Endothelial cell of umbilical vein (primary cell): ENCODE results near the gene PRKAB2.

ENCODE experiments used
- CTCF ChIP-seq, 2 donors: IDR thresholded peaks; 1 replicate in 1 of 2; 2 replicates in 1 of 2; pipeline ENCODE4 v1.5.1; 2011; ENCODE audit warnings: low read length in 2 of 2, mild to moderate bottlenecking in 2 of 2, moderate library complexity in 2 of 2, control low read depth in 1 of 2, inconsistent platforms in 1 of 2, low read depth in 1 of 2; ENCODE audit not compliant: insufficient read depth in 1 of 2; ENCODE audit errors: extremely low read depth in 1 of 2
- EZH2 ChIP-seq: IDR thresholded peaks from 2 replicates; pipeline ENCODE4 v1.6.1; 2012; ENCODE audit warnings: borderline replicate concordance, low read depth, mild to moderate bottlenecking, moderate library complexity, low read length, inconsistent platforms; ENCODE audit not compliant: severe bottlenecking
- MAX ChIP-seq: IDR thresholded peaks from 2 replicates; pipeline ENCODE4 v1.6.1; 2011; ENCODE audit not compliant: insufficient read depth, insufficient read length

GRCh38 chr1:147213271-147213670, 41.0 kb upstream of the PRKAB2 start:
- TF ChIP-seq EZH2 (no peak), CTCF (IDR thresholded peaks at IDR 0.05; ENCODE audit: extremely low read depth in 1 of 2, insufficient read depth in 1 of 2, low read depth in 1 of 2, low read length in 2 of 2) (no peak), MAX (no peak)
